ENCODE measurements around the gene ADGB.
"Not testable (repeated sequence)": the region's sequence is repeated elsewhere in the genome, so short reads cannot be mapped to it uniquely, and the experiment has no call there.

DNA sequence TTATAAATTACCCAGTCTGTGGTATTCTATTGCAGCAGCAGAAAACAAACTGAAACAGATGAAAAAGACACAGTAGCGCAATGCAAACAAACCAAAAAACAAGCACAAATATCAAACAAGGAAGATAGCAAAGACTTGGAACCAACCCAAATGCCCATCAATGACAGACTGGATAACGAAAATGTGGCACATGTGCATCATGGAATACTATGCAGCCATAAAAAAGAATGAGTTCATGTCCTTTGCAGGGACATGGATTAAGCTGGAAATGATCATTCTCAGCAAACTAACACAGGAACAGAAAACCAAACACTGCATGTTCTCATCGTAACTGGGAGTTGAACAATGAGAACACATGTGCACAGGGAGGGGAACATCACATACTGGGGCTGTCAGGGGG lies 30.2 kb upstream of the ADGB start:
- TF ChIP-seq, protein P1, sequence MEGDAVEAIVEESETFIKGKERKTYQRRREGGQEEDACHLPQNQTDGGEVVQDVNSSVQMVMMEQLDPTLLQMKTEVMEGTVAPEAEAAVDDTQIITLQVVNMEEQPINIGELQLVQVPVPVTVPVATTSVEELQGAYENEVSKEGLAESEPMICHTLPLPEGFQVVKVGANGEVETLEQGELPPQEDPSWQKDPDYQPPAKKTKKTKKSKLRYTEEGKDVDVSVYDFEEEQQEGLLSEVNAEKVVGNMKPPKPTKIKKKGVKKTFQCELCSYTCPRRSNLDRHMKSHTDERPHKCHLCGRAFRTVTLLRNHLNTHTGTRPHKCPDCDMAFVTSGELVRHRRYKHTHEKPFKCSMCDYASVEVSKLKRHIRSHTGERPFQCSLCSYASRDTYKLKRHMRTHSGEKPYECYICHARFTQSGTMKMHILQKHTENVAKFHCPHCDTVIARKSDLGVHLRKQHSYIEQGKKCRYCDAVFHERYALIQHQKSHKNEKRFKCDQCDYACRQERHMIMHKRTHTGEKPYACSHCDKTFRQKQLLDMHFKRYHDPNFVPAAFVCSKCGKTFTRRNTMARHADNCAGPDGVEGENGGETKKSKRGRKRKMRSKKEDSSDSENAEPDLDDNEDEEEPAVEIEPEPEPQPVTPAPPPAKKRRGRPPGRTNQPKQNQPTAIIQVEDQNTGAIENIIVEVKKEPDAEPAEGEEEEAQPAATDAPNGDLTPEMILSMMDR (IDR thresholded peaks at IDR 0.05; ENCODE audit: low read depth, low read length), result not testable (repeated sequence)
- TF ChIP-seq EZH2phosphoT487 (IDR thresholded peaks at IDR 0.05; ENCODE audit: low read depth), result not testable (repeated sequence)
